ENCODE measurements around the gene CHTF8.

The CHTF8 gene

DNA sequence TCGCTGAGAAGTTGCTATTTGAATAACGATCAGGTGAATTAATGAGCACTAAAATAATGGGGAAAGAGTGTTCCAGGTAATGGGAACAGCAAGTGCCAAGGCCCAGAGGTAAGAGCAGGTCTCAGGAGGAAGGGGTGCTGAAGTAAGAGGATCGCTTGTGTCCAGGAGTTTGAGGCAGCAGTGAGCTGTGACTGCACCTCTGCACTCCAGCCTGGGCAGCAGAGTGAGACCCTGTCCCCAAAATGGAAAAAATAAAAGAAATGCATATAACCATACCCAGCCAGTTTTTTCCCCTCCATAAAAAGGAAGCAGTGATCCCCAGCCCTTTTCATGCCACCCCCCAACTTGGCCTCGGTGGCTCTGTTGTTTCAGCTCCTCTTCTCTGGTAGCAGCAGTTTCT is 43.7 kb downstream of the CHTF8 start:
- H3K9me3 Mint-ChIP-seq, result no peaks in the 10 kb centered on the region
- peaks cover 13% of the 10 kb centered on the region for H3K4me1 Mint-ChIP-seq
- no peak overlapping the region for H3K4me3 Mint-ChIP-seq
- TF ChIP-seq, protein P1, sequence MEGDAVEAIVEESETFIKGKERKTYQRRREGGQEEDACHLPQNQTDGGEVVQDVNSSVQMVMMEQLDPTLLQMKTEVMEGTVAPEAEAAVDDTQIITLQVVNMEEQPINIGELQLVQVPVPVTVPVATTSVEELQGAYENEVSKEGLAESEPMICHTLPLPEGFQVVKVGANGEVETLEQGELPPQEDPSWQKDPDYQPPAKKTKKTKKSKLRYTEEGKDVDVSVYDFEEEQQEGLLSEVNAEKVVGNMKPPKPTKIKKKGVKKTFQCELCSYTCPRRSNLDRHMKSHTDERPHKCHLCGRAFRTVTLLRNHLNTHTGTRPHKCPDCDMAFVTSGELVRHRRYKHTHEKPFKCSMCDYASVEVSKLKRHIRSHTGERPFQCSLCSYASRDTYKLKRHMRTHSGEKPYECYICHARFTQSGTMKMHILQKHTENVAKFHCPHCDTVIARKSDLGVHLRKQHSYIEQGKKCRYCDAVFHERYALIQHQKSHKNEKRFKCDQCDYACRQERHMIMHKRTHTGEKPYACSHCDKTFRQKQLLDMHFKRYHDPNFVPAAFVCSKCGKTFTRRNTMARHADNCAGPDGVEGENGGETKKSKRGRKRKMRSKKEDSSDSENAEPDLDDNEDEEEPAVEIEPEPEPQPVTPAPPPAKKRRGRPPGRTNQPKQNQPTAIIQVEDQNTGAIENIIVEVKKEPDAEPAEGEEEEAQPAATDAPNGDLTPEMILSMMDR (IDR thresholded peaks at IDR 0.05; ENCODE audit: unreplicated experiment in 3 of 3), result no peak
- no peaks in the 10 kb centered on the region for H3K27me3 Mint-ChIP-seq (ENCODE audit: low read depth)
- no peak overlapping the region for H3K27ac Mint-ChIP-seq
- H3K36me3 Mint-ChIP-seq (ENCODE audit: low read depth), result peaks cover 9% of the 10 kb centered on the region

DNA sequence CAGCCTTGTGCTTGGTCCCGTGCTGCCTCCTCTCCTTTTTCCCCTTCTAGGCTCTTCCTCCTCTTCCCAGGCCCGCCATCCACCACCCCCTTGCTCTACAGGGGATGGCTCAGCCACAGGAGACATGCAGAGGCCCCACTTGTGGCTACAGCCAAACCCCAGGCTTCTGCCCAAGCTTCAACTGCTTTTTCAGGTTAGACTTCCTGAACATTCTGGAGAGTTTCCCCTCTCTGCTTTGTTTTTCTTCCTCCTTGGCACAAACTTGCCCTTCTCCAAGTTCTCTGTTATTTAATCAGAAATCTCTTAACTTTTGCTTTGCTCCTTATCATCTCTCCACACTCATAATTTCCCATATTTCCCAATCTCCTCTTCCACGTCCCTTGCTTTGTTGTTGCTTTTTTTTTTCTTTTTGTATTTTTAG is 45.2 kb downstream of the CHTF8 start:
- Mint-ChIP-seq H3K27ac (no peak overlapping the region), H3K36me3 (ENCODE audit: low read depth) (peaks cover 12% of the 10 kb centered on the region), H3K4me3 (no peak overlapping the region), H3K9me3 (no peaks in the 10 kb centered on the region), H3K4me1 (peaks cover 13% of the 10 kb centered on the region), H3K27me3 (ENCODE audit: low read depth) (no peaks in the 10 kb centered on the region)
- TF ChIP-seq, protein P1 (IDR thresholded peaks at IDR 0.05; ENCODE audit: unreplicated experiment in 3 of 3), result no peak

DNA sequence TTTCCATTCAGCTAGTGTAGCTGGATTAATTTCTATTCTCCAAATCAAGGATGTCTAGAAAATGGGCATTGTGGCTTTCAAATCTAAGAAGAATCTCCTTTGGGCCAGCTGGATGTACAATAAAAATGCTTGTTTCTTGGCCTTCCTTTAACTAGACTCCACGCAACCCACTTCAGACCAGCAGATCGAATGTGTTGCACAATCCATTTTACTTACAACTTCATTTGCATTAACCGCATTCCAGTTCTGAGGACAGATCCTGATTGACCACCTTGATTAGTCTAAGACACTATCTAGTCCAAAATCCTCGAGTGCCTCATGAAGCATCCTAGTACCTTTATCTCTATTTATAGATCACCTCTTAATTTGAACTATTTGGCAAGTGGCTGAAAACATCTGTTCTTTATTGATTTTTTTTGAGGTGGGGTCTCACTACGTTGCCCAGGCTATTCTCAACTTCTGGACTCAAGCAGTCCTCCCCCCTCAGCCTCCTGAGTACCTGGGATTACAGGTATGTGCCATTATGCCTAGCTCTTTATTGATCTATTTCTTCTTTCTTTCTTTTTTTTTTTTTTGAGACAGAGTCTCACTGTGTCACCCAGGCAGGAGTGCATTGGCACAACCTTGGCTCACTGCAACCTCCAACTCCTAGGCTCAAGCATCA is 47.2 kb downstream of the CHTF8 start:
- H3K9me3 Mint-ChIP-seq, result no peaks in the 10 kb centered on the region
- peaks cover 3% of the 10 kb centered on the region for H3K27me3 Mint-ChIP-seq (ENCODE audit: low read depth)
- H3K4me3 Mint-ChIP-seq, result no peak overlapping the region
- H3K27ac Mint-ChIP-seq, result no peak overlapping the region
- TF ChIP-seq, protein P1 (IDR thresholded peaks at IDR 0.05; ENCODE audit: unreplicated experiment in 3 of 3), result no peak
- peaks cover 13% of the 10 kb centered on the region for H3K4me1 Mint-ChIP-seq
- peaks cover 12% of the 10 kb centered on the region for H3K36me3 Mint-ChIP-seq (ENCODE audit: low read depth)

DNA sequence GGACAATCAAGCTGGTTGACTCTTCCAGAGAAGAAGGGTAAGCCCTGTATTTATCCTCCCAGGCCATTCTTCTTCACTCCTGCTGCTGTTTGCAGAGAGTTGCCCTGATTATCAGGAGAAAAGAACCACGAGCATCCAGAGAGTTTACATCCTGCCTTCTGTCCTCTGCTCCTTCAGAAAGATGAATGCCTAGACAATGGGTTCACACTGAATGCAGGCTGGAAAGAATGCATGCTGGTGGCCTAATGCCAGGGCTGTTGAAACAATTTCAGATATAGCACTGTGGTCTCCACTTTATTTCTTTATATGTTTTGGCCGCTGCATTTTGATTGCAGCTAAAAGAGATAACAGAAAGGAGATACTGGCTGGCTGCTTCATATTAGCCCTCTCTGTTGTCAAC is 48.1 kb downstream of the CHTF8 start:
- Mint-ChIP-seq H3K4me1 (peaks cover 11% of the 10 kb centered on the region), H3K4me3 (no peak overlapping the region), H3K9me3 (no peaks in the 10 kb centered on the region), H3K36me3 (ENCODE audit: low read depth) (peaks cover 12% of the 10 kb centered on the region), H3K27ac (no peak overlapping the region), H3K27me3 (ENCODE audit: low read depth) (peaks cover 3% of the 10 kb centered on the region)
- TF ChIP-seq, protein P1 (IDR thresholded peaks at IDR 0.05; ENCODE audit: unreplicated experiment in 3 of 3), result no peak

DNA sequence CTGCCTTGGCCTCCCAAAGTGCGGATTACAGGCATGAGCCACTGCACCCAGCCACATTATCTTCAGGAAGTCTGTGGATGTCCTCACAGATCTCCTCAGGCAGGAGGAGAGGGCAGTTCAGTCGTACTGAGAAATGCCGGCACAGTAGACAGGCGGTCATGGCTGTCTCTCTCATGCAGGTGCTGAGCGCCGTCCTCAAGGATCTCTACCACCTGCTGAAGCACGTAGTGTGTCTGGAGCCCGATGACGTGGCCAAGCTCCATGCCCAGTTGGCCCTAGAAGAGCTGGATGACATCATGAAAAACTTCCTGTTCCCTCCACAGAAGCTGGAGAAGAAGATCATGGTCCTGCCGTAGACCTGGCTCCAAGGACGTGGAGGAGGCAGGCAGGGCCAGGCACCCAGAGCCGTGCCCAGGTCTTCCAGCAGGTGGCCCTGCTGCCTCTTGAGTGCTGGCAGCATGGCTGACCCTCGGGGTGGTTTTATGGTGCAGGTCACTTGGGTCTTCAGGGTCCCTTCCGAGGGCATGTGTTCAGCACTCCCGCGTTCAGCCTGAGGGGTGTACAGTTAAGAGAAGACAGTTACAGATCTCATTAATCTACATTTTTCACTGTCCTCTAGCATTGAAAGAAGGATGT is 49.0 kb downstream of the CHTF8 start:
- TF ChIP-seq, protein P1 (IDR thresholded peaks at IDR 0.05; ENCODE audit: unreplicated experiment in 3 of 3), result no peak
- peak overlapping the region in 1 of 3 experiments; percentile 33 for H3K27ac Mint-ChIP-seq
- H3K4me1 Mint-ChIP-seq, result peaks cover 2% of the 10 kb centered on the region
- H3K4me3 Mint-ChIP-seq, result no peak overlapping the region
- peaks cover 3% of the 10 kb centered on the region for H3K27me3 Mint-ChIP-seq (ENCODE audit: low read depth)
- H3K9me3 Mint-ChIP-seq, result no peaks in the 10 kb centered on the region
- peaks cover 12% of the 10 kb centered on the region for H3K36me3 Mint-ChIP-seq (ENCODE audit: low read depth)

DNA sequence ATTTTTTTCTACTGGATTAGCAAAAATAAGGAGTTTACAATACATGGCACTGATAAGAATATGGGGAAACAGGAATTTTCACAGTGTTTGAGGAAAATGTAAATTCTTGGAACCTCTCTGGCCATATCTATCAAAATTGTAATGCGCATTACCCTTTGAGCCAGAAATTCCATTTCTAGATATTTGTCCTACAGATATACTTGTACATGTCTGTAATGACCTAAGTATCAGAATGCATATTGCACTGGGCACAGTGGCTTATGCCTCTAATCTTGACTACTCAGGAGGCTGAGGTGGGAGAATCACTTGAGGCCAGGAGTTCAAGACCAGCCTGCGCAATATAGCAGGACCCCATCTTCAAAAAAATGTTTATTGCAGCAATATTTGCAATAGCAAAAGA is 52.7 kb downstream of the CHTF8 start:
- H3K36me3 Mint-ChIP-seq (ENCODE audit: low read depth), result peaks cover 7% of the 10 kb centered on the region
- H3K4me1 Mint-ChIP-seq, result no peaks in the 10 kb centered on the region
- H3K9me3 Mint-ChIP-seq, result no peaks in the 10 kb centered on the region
- no peak overlapping the region for H3K27ac Mint-ChIP-seq
- H3K4me3 Mint-ChIP-seq, result no peak overlapping the region
- H3K27me3 Mint-ChIP-seq (ENCODE audit: low read depth), result peaks cover 3% of the 10 kb centered on the region
- TF ChIP-seq, protein P1 (IDR thresholded peaks at IDR 0.05; ENCODE audit: unreplicated experiment in 3 of 3), result no peak

Measured in nephron (organoid).